A549 (cell line): ENCODE data around the gene DHRS11.

Experiments used
- EP300 ChIP-seq, 2 experiments: fragments of >200 bp; sonication (Bioruptor Twin); formaldehyde crosslinking; IDR thresholded peaks; 2 replicates in 1 of 2; 3 replicates in 1 of 2; pipeline ENCODE4 v1.6.1; 2016 to 2017
- KDM1A ChIP-seq: fragments of 200-600 bp; sonication (generic); IDR thresholded peaks from 2 replicates; pipeline ENCODE4 v1.6.1; 2016; ENCODE audit warnings: low read depth, mild to moderate bottlenecking
- TF ChIP-seq, protein P1 (sequence below): fragments of >200 bp; sonication (Bioruptor Twin); formaldehyde crosslinking; IDR thresholded peaks from 3 replicates; pipeline ENCODE4 v1.5.1; 2016
- TF ChIP-seq, protein P2 (sequence below): fragments of 200-600 bp; sonication (generic); IDR thresholded peaks from 2 replicates; pipeline ENCODE4 v1.6.1; 2016; ENCODE audit warnings: antibody characterized with exemption, mild to moderate bottlenecking, moderate library complexity

DNA sequence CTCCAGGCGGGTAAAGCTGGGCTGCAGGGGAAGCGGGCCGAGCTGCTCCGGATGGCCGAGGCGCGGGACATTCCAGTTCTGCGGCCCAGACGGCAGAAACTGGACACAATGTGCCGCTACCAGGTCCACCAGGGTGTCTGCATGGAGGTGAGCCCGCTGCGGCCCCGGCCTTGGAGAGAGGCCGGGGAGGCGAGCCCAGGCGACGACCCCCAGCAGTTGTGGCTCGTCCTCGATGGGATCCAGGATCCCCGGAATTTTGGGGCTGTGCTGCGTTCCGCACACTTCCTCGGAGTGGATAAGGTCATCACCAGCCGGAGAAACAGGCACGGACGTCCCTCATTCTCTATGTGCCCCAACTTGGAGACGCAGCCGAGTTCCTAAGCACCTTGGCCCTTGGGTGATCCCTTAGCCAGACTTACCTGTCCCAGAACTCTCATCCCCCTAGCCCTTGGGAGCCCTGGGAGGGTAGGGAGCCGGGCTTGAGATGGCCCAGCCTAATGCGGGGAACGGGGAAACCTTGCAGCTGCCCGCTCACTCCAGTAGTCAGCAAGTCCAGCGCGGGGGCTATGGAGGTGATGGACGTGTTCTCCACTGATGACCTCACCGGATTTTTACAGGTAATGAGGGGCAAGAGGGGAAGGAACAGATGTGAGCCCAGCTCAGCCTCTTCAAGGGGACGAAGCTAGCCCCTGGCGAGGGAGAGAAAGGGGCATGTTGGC is 10.5 kb downstream of the DHRS11 start:
- TF ChIP-seq EP300 (IDR thresholded peaks at IDR 0.05) (no peak), KDM1A (no peak)
- TF ChIP-seq, protein P1, sequence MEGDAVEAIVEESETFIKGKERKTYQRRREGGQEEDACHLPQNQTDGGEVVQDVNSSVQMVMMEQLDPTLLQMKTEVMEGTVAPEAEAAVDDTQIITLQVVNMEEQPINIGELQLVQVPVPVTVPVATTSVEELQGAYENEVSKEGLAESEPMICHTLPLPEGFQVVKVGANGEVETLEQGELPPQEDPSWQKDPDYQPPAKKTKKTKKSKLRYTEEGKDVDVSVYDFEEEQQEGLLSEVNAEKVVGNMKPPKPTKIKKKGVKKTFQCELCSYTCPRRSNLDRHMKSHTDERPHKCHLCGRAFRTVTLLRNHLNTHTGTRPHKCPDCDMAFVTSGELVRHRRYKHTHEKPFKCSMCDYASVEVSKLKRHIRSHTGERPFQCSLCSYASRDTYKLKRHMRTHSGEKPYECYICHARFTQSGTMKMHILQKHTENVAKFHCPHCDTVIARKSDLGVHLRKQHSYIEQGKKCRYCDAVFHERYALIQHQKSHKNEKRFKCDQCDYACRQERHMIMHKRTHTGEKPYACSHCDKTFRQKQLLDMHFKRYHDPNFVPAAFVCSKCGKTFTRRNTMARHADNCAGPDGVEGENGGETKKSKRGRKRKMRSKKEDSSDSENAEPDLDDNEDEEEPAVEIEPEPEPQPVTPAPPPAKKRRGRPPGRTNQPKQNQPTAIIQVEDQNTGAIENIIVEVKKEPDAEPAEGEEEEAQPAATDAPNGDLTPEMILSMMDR = no peak
- TF ChIP-seq, protein P2, sequence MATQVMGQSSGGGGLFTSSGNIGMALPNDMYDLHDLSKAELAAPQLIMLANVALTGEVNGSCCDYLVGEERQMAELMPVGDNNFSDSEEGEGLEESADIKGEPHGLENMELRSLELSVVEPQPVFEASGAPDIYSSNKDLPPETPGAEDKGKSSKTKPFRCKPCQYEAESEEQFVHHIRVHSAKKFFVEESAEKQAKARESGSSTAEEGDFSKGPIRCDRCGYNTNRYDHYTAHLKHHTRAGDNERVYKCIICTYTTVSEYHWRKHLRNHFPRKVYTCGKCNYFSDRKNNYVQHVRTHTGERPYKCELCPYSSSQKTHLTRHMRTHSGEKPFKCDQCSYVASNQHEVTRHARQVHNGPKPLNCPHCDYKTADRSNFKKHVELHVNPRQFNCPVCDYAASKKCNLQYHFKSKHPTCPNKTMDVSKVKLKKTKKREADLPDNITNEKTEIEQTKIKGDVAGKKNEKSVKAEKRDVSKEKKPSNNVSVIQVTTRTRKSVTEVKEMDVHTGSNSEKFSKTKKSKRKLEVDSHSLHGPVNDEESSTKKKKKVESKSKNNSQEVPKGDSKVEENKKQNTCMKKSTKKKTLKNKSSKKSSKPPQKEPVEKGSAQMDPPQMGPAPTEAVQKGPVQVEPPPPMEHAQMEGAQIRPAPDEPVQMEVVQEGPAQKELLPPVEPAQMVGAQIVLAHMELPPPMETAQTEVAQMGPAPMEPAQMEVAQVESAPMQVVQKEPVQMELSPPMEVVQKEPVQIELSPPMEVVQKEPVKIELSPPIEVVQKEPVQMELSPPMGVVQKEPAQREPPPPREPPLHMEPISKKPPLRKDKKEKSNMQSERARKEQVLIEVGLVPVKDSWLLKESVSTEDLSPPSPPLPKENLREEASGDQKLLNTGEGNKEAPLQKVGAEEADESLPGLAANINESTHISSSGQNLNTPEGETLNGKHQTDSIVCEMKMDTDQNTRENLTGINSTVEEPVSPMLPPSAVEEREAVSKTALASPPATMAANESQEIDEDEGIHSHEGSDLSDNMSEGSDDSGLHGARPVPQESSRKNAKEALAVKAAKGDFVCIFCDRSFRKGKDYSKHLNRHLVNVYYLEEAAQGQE = no peak
